GM19238 (cell line): ENCODE measurements around the gene SPATC1L.
A peak's percentile ranks its signal among the peaks of the same experiment; 100 is the strongest.
"Not testable (repeated sequence)": the region's sequence is repeated elsewhere in the genome, so short reads cannot be mapped to it uniquely, and the experiment has no call there.

Source experiments
- DNase-seq: peaks from one replicate; pipeline ENCODE4 v3.0.0; 2011; ENCODE audit warnings: low spot score; ENCODE audit not compliant: insufficient read length

SPATC1L gene

GRCh38 chr21:46183910-46184624 lies at the start of gene SPATC1L:
TSS of gene SPATC1L (minus strand) at chr21:46184459. CDS start at chr21:46182816, 1,643 bp downstream.
- peak; percentile 41 for DNase-seq

GRCh38 chr21:46229923-46230260 lies 45.6 kb upstream of the SPATC1L start:
- DNase-seq = no peak

GRCh38 chr21:46229133-46229922 lies 45.1 kb upstream of the SPATC1L start:
- DNase-seq = peak; percentile 58

- peak; percentile 99 for DNase-seq
Measured at GRCh38 chr21:46228345-46229051, 44.2 kb upstream of the SPATC1L start, which contains the start of gene LSS. TSS of gene LSS (minus strand) at chr21:46228774. CDS start at chr21:46228745, 29 bp downstream.

GRCh38 chr21:46227811-46228344 lies 43.6 kb upstream of the SPATC1L start:
- DNase-seq = no peak

- DNase-seq = no peak
Measured at GRCh38 chr21:46226920-46227599, 42.8 kb upstream of the SPATC1L start.

GRCh38 chr21:46226146-46226545 lies 41.9 kb upstream of the SPATC1L start:
- no peak for DNase-seq

- DNase-seq = not testable (repeated sequence)
Measured at GRCh38 chr21:46223661-46224060, 39.4 kb upstream of the SPATC1L start.

- DNase-seq = no peak
Measured at GRCh38 chr21:46223217-46223616, 39.0 kb upstream of the SPATC1L start.

- DNase-seq = no peak
Measured at GRCh38 chr21:46222436-46223116, 38.3 kb upstream of the SPATC1L start.

GRCh38 chr21:46221664-46222435 lies 37.6 kb upstream of the SPATC1L start:
- DNase-seq = no peak

GRCh38 chr21:46220847-46221246 lies 36.6 kb upstream of the SPATC1L start:
- DNase-seq = no peak

GRCh38 chr21:46220275-46220810 lies 36.1 kb upstream of the SPATC1L start:
- DNase-seq = no peak

GRCh38 chr21:46219591-46220239 lies 35.5 kb upstream of the SPATC1L start:
- no peak for DNase-seq

GRCh38 chr21:46218906-46219590 lies 34.8 kb upstream of the SPATC1L start:
- DNase-seq = no peak

- DNase-seq = no peak
Measured at GRCh38 chr21:46217511-46218196, 33.4 kb upstream of the SPATC1L start.

- DNase-seq = no peak
Measured at GRCh38 chr21:46216132-46216747, 32.0 kb upstream of the SPATC1L start.
